Measurements from ENCODE around the gene ENTPD7.

DNA sequence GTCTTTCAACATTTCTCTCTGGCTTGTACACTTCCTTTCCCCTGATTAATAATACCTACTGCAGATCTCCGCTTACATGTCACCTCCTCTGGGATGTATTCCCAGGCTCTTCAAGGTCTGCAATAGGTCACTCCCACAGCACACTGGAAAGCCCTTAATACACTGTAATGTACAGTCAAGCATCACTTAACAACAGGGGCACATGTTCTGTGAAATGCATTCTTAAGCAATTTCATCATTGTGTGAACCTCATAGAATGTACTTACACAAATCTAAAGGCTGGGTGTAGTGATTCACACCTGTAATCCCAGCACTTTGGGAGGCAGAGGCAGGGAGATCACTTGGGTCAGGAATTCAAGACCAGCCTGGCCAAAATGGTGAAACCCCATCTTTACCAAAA, 70.7 kb downstream of the ENTPD7 start:
- TF ChIP-seq, protein P1, sequence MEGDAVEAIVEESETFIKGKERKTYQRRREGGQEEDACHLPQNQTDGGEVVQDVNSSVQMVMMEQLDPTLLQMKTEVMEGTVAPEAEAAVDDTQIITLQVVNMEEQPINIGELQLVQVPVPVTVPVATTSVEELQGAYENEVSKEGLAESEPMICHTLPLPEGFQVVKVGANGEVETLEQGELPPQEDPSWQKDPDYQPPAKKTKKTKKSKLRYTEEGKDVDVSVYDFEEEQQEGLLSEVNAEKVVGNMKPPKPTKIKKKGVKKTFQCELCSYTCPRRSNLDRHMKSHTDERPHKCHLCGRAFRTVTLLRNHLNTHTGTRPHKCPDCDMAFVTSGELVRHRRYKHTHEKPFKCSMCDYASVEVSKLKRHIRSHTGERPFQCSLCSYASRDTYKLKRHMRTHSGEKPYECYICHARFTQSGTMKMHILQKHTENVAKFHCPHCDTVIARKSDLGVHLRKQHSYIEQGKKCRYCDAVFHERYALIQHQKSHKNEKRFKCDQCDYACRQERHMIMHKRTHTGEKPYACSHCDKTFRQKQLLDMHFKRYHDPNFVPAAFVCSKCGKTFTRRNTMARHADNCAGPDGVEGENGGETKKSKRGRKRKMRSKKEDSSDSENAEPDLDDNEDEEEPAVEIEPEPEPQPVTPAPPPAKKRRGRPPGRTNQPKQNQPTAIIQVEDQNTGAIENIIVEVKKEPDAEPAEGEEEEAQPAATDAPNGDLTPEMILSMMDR (IDR thresholded peaks at IDR 0.05; ENCODE audit: low read length) = no peak
- no peak for TF ChIP-seq EZH2 (optimal IDR thresholded peaks at IDR 0.05; ENCODE audit: low read depth, low read length)
- TF ChIP-seq EZH2phosphoT487 (IDR thresholded peaks at IDR 0.05; ENCODE audit: low read length) = no peak
